Neutrophil (primary cell): ENCODE results near the gene PVALEF.

Source experiments
- H3K27ac ChIP-seq: fragments of 200-600 bp; sonication (generic); 2 replicates; pipeline ENCODE4 v1.5.1; 2016; ENCODE audit warnings: mild to moderate bottlenecking, moderate library complexity
- H3K27me3 ChIP-seq: fragments of 200-600 bp; sonication (generic); 2 replicates; pipeline ENCODE4 v1.6.0; 2016; ENCODE audit warnings: mild to moderate bottlenecking
- H3K36me3 ChIP-seq: fragments of 200-600 bp; sonication (generic); 2 replicates; pipeline ENCODE4 v1.5.1; 2017
- H3K4me1 ChIP-seq, 2 experiments: fragments of 200-600 bp in 1 of 2; sonication (generic) in 1 of 2; 1 replicate in 1 of 2; 2 replicates in 1 of 2; pipeline versions ENCODE4 v1.5.1 to v1.6.1; 2013 to 2016; ENCODE audit warnings: low read depth in 1 of 2, low read length in 1 of 2, mild to moderate bottlenecking in 1 of 2, moderate library complexity in 1 of 2; ENCODE audit not compliant: control insufficient read depth in 1 of 2, insufficient read depth in 1 of 2
- H3K4me3 ChIP-seq, 2 experiments: fragments of 200-600 bp in 1 of 2; sonication (generic) in 1 of 2; 1 replicate in 1 of 2; 2 replicates in 1 of 2; pipeline ENCODE4 v1.5.1; 2013 to 2016; ENCODE audit warnings: low read depth in 1 of 2, low read length in 1 of 2, mild to moderate bottlenecking in 1 of 2, moderate library complexity in 1 of 2
- H3K9me3 ChIP-seq: fragments of 200-600 bp; sonication (generic); 2 replicates; pipeline ENCODE4 v1.5.1; 2016
- CTCF ChIP-seq: fragments of 200-600 bp; sonication (generic); IDR thresholded peaks from 2 replicates; pipeline ENCODE4 v1.5.1; 2016; ENCODE audit warnings: antibody characterized with exemption

Gene PVALEF

GRCh38 chr17:81184555-81184954 lies 19.2 kb downstream of the PVALEF start:
- Histone ChIP-seq H3K36me3 (no peaks in the 10 kb centered on the region), H3K27ac (no peak overlapping the region), H3K4me1 (peaks cover 10 to 11% of the 10 kb centered on the region in 2 experiments), H3K4me3 (no peak overlapping the region), H3K9me3 (no peaks in the 10 kb centered on the region), H3K27me3 (peaks cover 20% of the 10 kb centered on the region)
- TF ChIP-seq CTCF = no peak

- Histone ChIP-seq H3K27me3 (peaks cover 20% of the 10 kb centered on the region), H3K4me1 (peaks cover 10 to 11% of the 10 kb centered on the region in 2 experiments), H3K9me3 (no peaks in the 10 kb centered on the region), H3K36me3 (peaks cover 4% of the 10 kb centered on the region), H3K27ac (no peak overlapping the region), H3K4me3 (no peak overlapping the region)
- TF ChIP-seq CTCF = no peak
Observed at GRCh38 chr17:81186203-81186602, 20.9 kb downstream of the PVALEF start.

- H3K4me3 ChIP-seq = no peak overlapping the region
- H3K27me3 ChIP-seq = peaks cover 20% of the 10 kb centered on the region
- no peak overlapping the region for H3K27ac ChIP-seq
- peaks cover 4% of the 10 kb centered on the region for H3K36me3 ChIP-seq
- H3K9me3 ChIP-seq = no peaks in the 10 kb centered on the region
- peaks cover 10 to 11% of the 10 kb centered on the region in 2 experiments for H3K4me1 ChIP-seq
- no peak for TF ChIP-seq CTCF
Observed at GRCh38 chr17:81187120-81187519, 21.8 kb downstream of the PVALEF start.

- TF ChIP-seq CTCF = no peak
- Histone ChIP-seq H3K36me3 (peaks cover 4% of the 10 kb centered on the region), H3K4me1 (peaks cover 10 to 11% of the 10 kb centered on the region in 2 experiments), H3K27me3 (peaks cover 20% of the 10 kb centered on the region), H3K4me3 (no peak overlapping the region), H3K9me3 (no peaks in the 10 kb centered on the region), H3K27ac (no peak overlapping the region)
Observed at GRCh38 chr17:81187586-81188490, 22.5 kb downstream of the PVALEF start.

GRCh38 chr17:81188491-81188840 lies 23.2 kb downstream of the PVALEF start:
- Histone ChIP-seq H3K36me3 (peaks cover 4% of the 10 kb centered on the region), H3K27me3 (peaks cover 18% of the 10 kb centered on the region), H3K4me3 (no peak overlapping the region), H3K27ac (no peak overlapping the region), H3K4me1 (peaks cover 10 to 11% of the 10 kb centered on the region in 2 experiments), H3K9me3 (no peaks in the 10 kb centered on the region)
- no peak for TF ChIP-seq CTCF
